SK-N-DZ (cell line): Measurements from ENCODE around the gene MAPK12.
A peak's percentile ranks its signal among the peaks of the same experiment; 100 is the strongest.
"Not testable (repeated sequence)": the region's sequence is repeated elsewhere in the genome, so short reads cannot be mapped to it uniquely, and the experiment has no call there.

Experiments used
- DNase-seq: peaks from one replicate; pipeline ENCODE4 v3.0.0-alpha.2; 2015; ENCODE audit warnings: low spot score

The MAPK12 gene

GRCh38 chr22:50216684-50217520, 44.6 kb downstream of the MAPK12 start:
- no peak for DNase-seq

- no peak for DNase-seq
These were observed 45.3 kb downstream of the MAPK12 start for GRCh38 chr22:50216055-50216683.

- no peak for DNase-seq
These were observed 46.0 kb downstream of the MAPK12 start for GRCh38 chr22:50215297-50216054.

GRCh38 chr22:50213263-50213662, 48.2 kb downstream of the MAPK12 start:
- DNase-seq = no peak

- DNase-seq = no peak
These were observed 50.3 kb downstream of the MAPK12 start for GRCh38 chr22:50211147-50211546.

GRCh38 chr22:50210378-50211139, 50.9 kb downstream of the MAPK12 start:
- DNase-seq = no peak

- peak; percentile 61 for DNase-seq
These were observed 51.6 kb downstream of the MAPK12 start for GRCh38 chr22:50209893-50210292.

GRCh38 chr22:50208939-50209892, 52.3 kb downstream of the MAPK12 start:
- no peak for DNase-seq

- DNase-seq = no peak
These were observed 53.0 kb downstream of the MAPK12 start for GRCh38 chr22:50208430-50208938.

- DNase-seq = no peak
These were observed 53.9 kb downstream of the MAPK12 start for GRCh38 chr22:50207383-50208140.

GRCh38 chr22:50206599-50206998, 54.9 kb downstream of the MAPK12 start:
- peak; percentile 55 for DNase-seq

GRCh38 chr22:50205781-50206569, 55.5 kb downstream of the MAPK12 start:
- DNase-seq = no peak

GRCh38 chr22:50204998-50205397, 56.5 kb downstream of the MAPK12 start:
- DNase-seq = not testable (repeated sequence)

- DNase-seq = no peak
These were observed 56.9 kb downstream of the MAPK12 start for GRCh38 chr22:50204571-50204970.

GRCh38 chr22:50203288-50203687, 58.2 kb downstream of the MAPK12 start:
- no peak for DNase-seq
